Activated CD8-positive, alpha-beta T cell treated with anti-CD3 and anti-CD28 coated beads for 36 hours (primary cell): ENCODE results near the gene ZNF75A. TPM values are rescaled to one million over a fixed set of nuclear protein-coding genes. Genes with fewer than 3 reads are reported as not detected.

Experiments used
- ATAC-seq: fragments of 200-7000 bp; cut with Tn5 transposase; one replicate; pipeline ENCODE4 v1.10.0; 2021; ENCODE audit warnings: mild to moderate bottlenecking, moderate library complexity
- CTCF ChIA-PET: fragments of 350-600 bp; sonication (Branson Sonifier 250); formaldehyde crosslinking; loops from one replicate; lab custom pipeline; 2021; ENCODE audit warnings: antibody characterized with exemption; lab: Charles Lee
- POLR2A ChIA-PET: fragments of 350-600 bp; sonication (Branson Sonifier 250); formaldehyde crosslinking; loops from one replicate; lab custom pipeline; 2021; ENCODE audit warnings: antibody characterized with exemption; lab: Charles Lee
- DNase-seq: peaks from one replicate; pipeline ENCODE4 v3.0.0-alpha.2; 2020
- H3K27ac Mint-ChIP-seq: one replicate; pipeline ENCODE4 v1.8.0; 2021; ENCODE audit warnings: mild to moderate bottlenecking, mixed read lengths
- H3K27me3 Mint-ChIP-seq: one replicate; pipeline ENCODE4 v1.8.0; 2021; ENCODE audit warnings: mixed read lengths
- H3K36me3 Mint-ChIP-seq: one replicate; pipeline ENCODE4 v1.8.0; 2021; ENCODE audit warnings: low read depth, mixed read lengths
- H3K4me1 Mint-ChIP-seq: one replicate; pipeline ENCODE4 v1.8.0; 2021; ENCODE audit warnings: low read depth, mixed read lengths
- H3K4me3 Mint-ChIP-seq: one replicate; pipeline ENCODE4 v1.8.0; 2021; ENCODE audit warnings: mild to moderate bottlenecking, moderate library complexity, mixed read lengths
- H3K9me3 Mint-ChIP-seq: one replicate; pipeline ENCODE4 v1.8.0; 2021; ENCODE audit warnings: mixed read lengths
- CTCF ChIP-seq: fragments of 200-600 bp; IDR thresholded peaks from one replicate; pipeline ENCODE4 v1.8.0; 2022; ENCODE audit warnings: antibody characterized with exemption, mild to moderate bottlenecking
- intact Hi-C: fragments of 100-400 bp; cut with micrococcal nuclease; formaldehyde crosslinking; loops from one replicate; pipeline ENCODE4 v1.10.0; 2022
- total RNA-seq, 2 experiments: library from RNA; stranded (reverse); gene quantifications; one replicate each; pipeline ENCODE4 v1.2.3, GENCODE V29; 2021

The ZNF75A gene
- total RNA-seq, 2 experiments from 2014 or later, result 21.2 to 21.7 TPM

GRCh38 chr16:3364774-3365427 lies 59.6 kb downstream of the ZNF75A start:
- peaks cover 4% of the 10 kb centered on the region for H3K36me3 Mint-ChIP-seq
- H3K27ac Mint-ChIP-seq, result peak overlapping the region; percentile 93
- DNase-seq (peak; percentile 95), ATAC-seq (peak; percentile 99)
- H3K9me3 Mint-ChIP-seq, result peaks cover 14% of the 10 kb centered on the region
- ChIA-PET CTCF (interaction anchor here (0.6 to 1.5 kb wide), 5 partner anchors 12 to 100 kb away, joined by 3 to 4 read pairs (median 3); partner anchors contain the start of genes ZNF174 and ZSCAN32), POLR2A (interaction anchor here (0.8 to 1.6 kb wide), 4 partner anchors 60 to 191 kb away, joined by 3 to 5 read pairs (median 4); partner anchors contain the start of genes NAA60, TIGD7, ZNF597 and ZNF75A)
- TF ChIP-seq CTCF, result no peak
- peaks cover 11% of the 10 kb centered on the region for H3K27me3 Mint-ChIP-seq
- intact Hi-C loops, result no loop called here
- peaks cover 13% of the 10 kb centered on the region for H3K4me1 Mint-ChIP-seq
- peak overlapping the region; percentile 80 for H3K4me3 Mint-ChIP-seq

Other genes with a start within 250 kb of the ZNF75A start
- gene IL32, start 239.9 kb upstream of the ZNF75A start, total RNA-seq, result 100 to 1,000 TPM; 971 to 974 TPM
- gene ZSCAN10, start 206.2 kb upstream of the ZNF75A start, total RNA-seq, result under 1 TPM; 0.09 to 0.25 TPM
- not detected for gene ZNF205, start 192.9 kb upstream of the ZNF75A start, total RNA-seq
- 1 to 10 TPM; 6.1 to 7.5 TPM for gene ZNF213, start 170.5 kb upstream of the ZNF75A start, total RNA-seq
- not detected for gene OR1F1, start 117.3 kb upstream of the ZNF75A start, total RNA-seq
- gene ZNF200, start 70.3 kb upstream of the ZNF75A start, total RNA-seq, result 1 to 10 TPM; 8.7 to 9.6 TPM
- not detected for gene MEFV, start 48.9 kb upstream of the ZNF75A start, total RNA-seq
- gene ZNF263, start 22.0 kb upstream of the ZNF75A start, total RNA-seq, result 10 to 100 TPM; 19.5 to 22.0 TPM
- gene TIGD7, start 67 bp upstream of the ZNF75A start, total RNA-seq, result 1 to 10 TPM; 4.0 to 4.7 TPM
- gene OR2C1, start 50.4 kb downstream of the ZNF75A start, total RNA-seq, result not detected
- 10 to 100 TPM; 13.2 to 15.6 TPM for gene ZSCAN32, start 95.5 kb downstream of the ZNF75A start, total RNA-seq
- gene ZNF174, start 95.7 kb downstream of the ZNF75A start, total RNA-seq, result 1 to 10 TPM; 6.7 to 6.9 TPM
- gene ZNF597, start 138.0 kb downstream of the ZNF75A start, total RNA-seq, result 1 to 10 TPM; 1.6 to 1.8 TPM
- gene NAA60, start 138.2 kb downstream of the ZNF75A start, total RNA-seq, result 10 to 100 TPM; 24.6 TPM
- gene C16orf90, start 190.0 kb downstream of the ZNF75A start, total RNA-seq, result not detected
- gene CLUAP1, start 195.5 kb downstream of the ZNF75A start, total RNA-seq, result 10 to 100 TPM; 10.5 to 11.8 TPM